Stimulated activated CD8-positive, alpha-beta memory T cell treated with anti-CD3 and anti-CD28 coated beads, Interleukin-7, amount 100 ng/mL, for 24 hours (primary cell): ENCODE measurements around the gene WDFY1.
"Not testable (repeated sequence)": the region's sequence is repeated elsewhere in the genome, so short reads cannot be mapped to it uniquely, and the experiment has no call there.

Experiments used
- DNase-seq: peaks from one replicate; pipeline ENCODE4 v3.0.0-alpha.2; 2020; ENCODE audit warnings: low read depth

Gene WDFY1

GRCh38 chr2:223896833-223897311, 48.3 kb downstream of the WDFY1 start:
- no peak for DNase-seq

GRCh38 chr2:223894968-223895367, 50.2 kb downstream of the WDFY1 start:
- no peak for DNase-seq

- DNase-seq, result no peak
Measured at GRCh38 chr2:223894009-223894408, 51.1 kb downstream of the WDFY1 start.

- DNase-seq, result no peak
Measured at GRCh38 chr2:223890721-223891120, 54.4 kb downstream of the WDFY1 start.

GRCh38 chr2:223889229-223889628, 55.9 kb downstream of the WDFY1 start:
- no peak for DNase-seq

- DNase-seq, result no peak
Measured at GRCh38 chr2:223888251-223888650, 56.9 kb downstream of the WDFY1 start.

- DNase-seq, result no peak
Measured at GRCh38 chr2:223887127-223887526, 58.0 kb downstream of the WDFY1 start.

GRCh38 chr2:223886726-223887125, 58.4 kb downstream of the WDFY1 start:
- DNase-seq, result no peak

GRCh38 chr2:223884399-223884798, 60.7 kb downstream of the WDFY1 start:
- DNase-seq, result no peak

- DNase-seq, result no peak
Measured at GRCh38 chr2:223882715-223883114, 62.4 kb downstream of the WDFY1 start.

GRCh38 chr2:223880796-223881195, 64.3 kb downstream of the WDFY1 start:
- DNase-seq, result no peak

GRCh38 chr2:223877721-223878410, 67.3 kb downstream of the WDFY1 start:
- DNase-seq, result no peak

- DNase-seq, result no peak
Measured at GRCh38 chr2:223873672-223874071, 71.5 kb downstream of the WDFY1 start.

- DNase-seq, result not testable (repeated sequence)
Measured at GRCh38 chr2:223872772-223873171, 72.4 kb downstream of the WDFY1 start.

- not testable (repeated sequence) for DNase-seq
Measured at GRCh38 chr2:223871661-223872060, 73.5 kb downstream of the WDFY1 start.

GRCh38 chr2:223870840-223871611, 74.1 kb downstream of the WDFY1 start:
- no peak for DNase-seq

GRCh38 chr2:223868005-223868404, 77.1 kb downstream of the WDFY1 start:
- no peak for DNase-seq

- no peak for DNase-seq
Measured at GRCh38 chr2:223865907-223866508, 79.1 kb downstream of the WDFY1 start.

GRCh38 chr2:223865124-223865523, 80.0 kb downstream of the WDFY1 start:
- DNase-seq, result no peak

- no peak for DNase-seq
Measured at GRCh38 chr2:223863491-223863890, 81.6 kb downstream of the WDFY1 start.

- DNase-seq, result no peak
Measured at GRCh38 chr2:223860809-223861738, 84.1 kb downstream of the WDFY1 start.

GRCh38 chr2:223859070-223859469, 86.1 kb downstream of the WDFY1 start:
- no peak for DNase-seq
